ENCODE data around the gene HECTD1. TPM values are rescaled to one million over a fixed set of nuclear protein-coding genes. Genes with fewer than 3 reads are reported as not detected.

Gene HECTD1
- total and polyA plus RNA-seq, 9 of the 15 experiments (the other 6 are each of a cell fraction or from before 2014, with no cell fraction given) = 27.9 to 111 (median 78.1) TPM

DNA sequence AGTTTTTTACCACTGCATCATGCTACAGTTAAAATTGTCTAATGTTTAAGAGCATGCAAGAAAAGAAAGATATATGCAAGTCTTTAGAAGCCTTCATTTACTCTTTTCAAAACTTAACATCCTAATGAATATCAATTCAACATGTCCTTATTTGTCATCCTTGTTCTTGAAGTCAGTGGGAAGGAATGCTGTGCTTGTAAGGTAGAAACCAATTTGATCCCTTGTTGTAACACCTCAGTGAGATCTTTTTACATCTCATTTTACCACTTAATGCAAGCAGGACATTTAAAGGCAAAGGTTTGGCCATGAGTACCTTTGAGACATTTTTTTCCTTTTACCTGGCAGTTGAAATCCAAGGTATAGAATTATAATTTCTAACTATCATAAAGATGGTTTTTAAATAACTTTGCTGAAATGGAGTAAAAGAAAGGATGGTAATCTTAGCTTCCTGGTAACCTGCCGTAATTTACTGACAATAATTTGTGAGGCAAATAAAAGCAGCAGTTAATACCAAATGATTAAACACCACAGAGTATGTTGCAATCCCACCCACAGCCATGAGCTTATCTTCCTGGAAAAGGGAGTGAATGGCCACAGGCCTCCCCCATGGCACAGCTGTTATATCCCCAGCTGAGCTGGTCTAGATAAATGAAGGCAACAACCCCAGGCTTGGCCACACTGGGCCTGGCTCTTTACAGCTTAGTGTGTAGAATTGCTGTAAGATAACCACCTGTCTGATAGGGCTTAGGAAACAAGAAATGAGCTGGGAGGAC is 148.3 kb downstream of the HECTD1 start (continued):
- TF ChIP-seq DPF2 (IDR thresholded peaks at IDR 0.05) = peak; percentile 99
- TF ChIP-seq STAT5A (IDR thresholded peaks at IDR 0.05; ENCODE audit: borderline replicate concordance, low read length) = peak; percentile 100
- 0 out of 2 replicates have a peak, but pooled peaks have one; percentile 44 for TF ChIP-seq ZNF76 (CRISPR knock-in tag; IDR thresholded peaks at IDR 0.05; ENCODE audit: borderline replicate concordance)
- TF ChIP-seq, protein P1, sequence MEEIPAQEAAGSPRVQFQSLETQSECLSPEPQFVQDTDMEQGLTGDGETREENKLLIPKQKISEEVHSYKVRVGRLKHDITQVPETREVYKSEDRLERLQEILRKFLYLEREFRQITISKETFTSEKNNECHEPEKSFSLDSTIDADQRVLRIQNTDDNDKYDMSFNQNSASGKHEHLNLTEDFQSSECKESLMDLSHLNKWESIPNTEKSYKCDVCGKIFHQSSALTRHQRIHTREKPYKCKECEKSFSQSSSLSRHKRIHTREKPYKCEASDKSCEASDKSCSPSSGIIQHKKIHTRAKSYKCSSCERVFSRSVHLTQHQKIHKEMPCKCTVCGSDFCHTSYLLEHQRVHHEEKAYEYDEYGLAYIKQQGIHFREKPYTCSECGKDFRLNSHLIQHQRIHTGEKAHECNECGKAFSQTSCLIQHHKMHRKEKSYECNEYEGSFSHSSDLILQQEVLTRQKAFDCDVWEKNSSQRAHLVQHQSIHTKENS (CRISPR knock-in tag; IDR thresholded peaks at IDR 0.05) = no peak
- peak; percentile 92 for TF ChIP-seq ATF4 (CRISPR knock-in tag; IDR thresholded peaks at IDR 0.05)
- TF ChIP-seq POU5F1 (IDR thresholded peaks at IDR 0.05; ENCODE audit: borderline replicate concordance, low read depth, low read length, partially characterized antibody) = no peak
- TF ChIP-seq ZNF165 (CRISPR knock-in tag; IDR thresholded peaks at IDR 0.05; ENCODE audit: borderline replicate concordance) = no peak
- no peak for TF ChIP-seq ZNF280B (CRISPR knock-in tag; IDR thresholded peaks at IDR 0.05)
- TF ChIP-seq KDM4B (IDR thresholded peaks at IDR 0.05; ENCODE audit: borderline replicate concordance in 2 of 2, low read depth in 1 of 2) = no peak
- peak; percentile 65 for TF ChIP-seq MECOM (CRISPR knock-in tag; IDR thresholded peaks at IDR 0.05)
- peak in 1 of 2 experiments; percentile 98; a peak in 2 of 4 replicates for TF ChIP-seq ZNF318 (IDR thresholded peaks at IDR 0.05; ENCODE audit: borderline replicate concordance in 1 of 2, low read depth in 1 of 2)
- no peak for TF ChIP-seq NFE2L1 (tag; IDR thresholded peaks at IDR 0.05; ENCODE audit: borderline replicate concordance, low read depth)

Data from K562 (cell line).